ENCODE results near the gene NAPB.

NAPB gene

GRCh38 chr20:23414526-23415188 lies 6.6 kb downstream of the NAPB start:
- Histone ChIP-seq H3K9ac (ENCODE audit: low read depth, low read length) (no peak overlapping the region), H3K4me3 (ENCODE audit: low read length) (no peak overlapping the region), H3K27me3 (ENCODE audit: control insufficient read depth, insufficient read depth, low read length) (no peaks in the 10 kb centered on the region), H3K9me3 (replicated peaks; ENCODE audit: low read length) (no peaks in the 10 kb centered on the region), H3K4me2 (ENCODE audit: low read length) (no peak overlapping the region), H3K4me1 (ENCODE audit: control insufficient read depth, insufficient read depth, low read length) (peaks cover 14% of the 10 kb centered on the region), H3K36me3 (ENCODE audit: insufficient read depth, low read length) (no peaks in the 10 kb centered on the region)

DNA sequence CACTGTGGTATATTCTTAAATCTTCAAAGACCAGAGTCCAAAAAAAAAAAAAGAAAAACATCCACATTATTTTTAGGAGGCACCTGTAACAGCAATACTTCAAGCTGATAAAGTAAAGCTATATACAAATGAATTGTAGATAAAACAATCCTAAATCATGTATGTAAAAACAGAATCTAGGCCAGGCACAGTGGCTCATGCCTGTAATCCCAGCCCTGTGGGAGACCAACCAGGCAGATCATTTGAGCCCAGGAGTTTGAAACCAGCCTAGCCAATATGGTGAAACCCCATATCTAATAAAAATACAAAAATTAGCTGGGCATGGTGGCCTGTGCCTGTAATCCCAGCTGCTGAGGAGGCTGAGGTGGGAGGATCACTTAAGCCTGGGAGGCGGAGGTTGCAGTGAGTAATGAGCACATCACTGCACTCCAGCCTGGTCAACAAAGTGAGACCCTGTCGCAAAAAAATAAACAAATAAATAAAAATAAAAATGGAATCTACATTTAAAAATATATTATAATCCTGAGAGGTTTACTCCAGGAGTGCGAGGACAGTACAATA lies 7.3 kb downstream of the NAPB start:
- H3K36me3 ChIP-seq (ENCODE audit: insufficient read depth, low read length) = no peaks in the 10 kb centered on the region
- no peaks in the 10 kb centered on the region for H3K9me3 ChIP-seq (replicated peaks; ENCODE audit: low read length)
- H3K4me3 ChIP-seq (ENCODE audit: low read length) = no peak overlapping the region
- peaks cover 7% of the 10 kb centered on the region for H3K4me1 ChIP-seq (ENCODE audit: control insufficient read depth, insufficient read depth, low read length)
- H3K27me3 ChIP-seq (ENCODE audit: control insufficient read depth, insufficient read depth, low read length) = no peaks in the 10 kb centered on the region
- H3K4me2 ChIP-seq (ENCODE audit: low read length) = no peak overlapping the region
- H3K9ac ChIP-seq (ENCODE audit: low read depth, low read length) = no peak overlapping the region

- H3K4me1 ChIP-seq (ENCODE audit: control insufficient read depth, insufficient read depth, low read length) = peaks cover 7% of the 10 kb centered on the region
- no peaks in the 10 kb centered on the region for H3K9me3 ChIP-seq (replicated peaks; ENCODE audit: low read length)
- no peaks in the 10 kb centered on the region for H3K36me3 ChIP-seq (ENCODE audit: insufficient read depth, low read length)
- H3K4me2 ChIP-seq (ENCODE audit: low read length) = no peak overlapping the region
- no peaks in the 10 kb centered on the region for H3K27me3 ChIP-seq (ENCODE audit: control insufficient read depth, insufficient read depth, low read length)
- H3K4me3 ChIP-seq (ENCODE audit: low read length) = no peak overlapping the region
- no peak overlapping the region for H3K9ac ChIP-seq (ENCODE audit: low read depth, low read length)
These were observed 9.3 kb downstream of the NAPB start for GRCh38 chr20:23412026-23412425.

- no peak overlapping the region for H3K4me2 ChIP-seq (ENCODE audit: low read length)
- no peaks in the 10 kb centered on the region for H3K9me3 ChIP-seq (replicated peaks; ENCODE audit: low read length)
- no peak overlapping the region for H3K4me3 ChIP-seq (ENCODE audit: low read length)
- no peak overlapping the region for H3K9ac ChIP-seq (ENCODE audit: low read depth, low read length)
- H3K36me3 ChIP-seq (ENCODE audit: insufficient read depth, low read length) = no peaks in the 10 kb centered on the region
- no peaks in the 10 kb centered on the region for H3K27me3 ChIP-seq (ENCODE audit: control insufficient read depth, insufficient read depth, low read length)
- H3K4me1 ChIP-seq (ENCODE audit: control insufficient read depth, insufficient read depth, low read length) = peaks cover 7% of the 10 kb centered on the region
These were observed 10.2 kb downstream of the NAPB start for GRCh38 chr20:23410916-23411695.

DNA sequence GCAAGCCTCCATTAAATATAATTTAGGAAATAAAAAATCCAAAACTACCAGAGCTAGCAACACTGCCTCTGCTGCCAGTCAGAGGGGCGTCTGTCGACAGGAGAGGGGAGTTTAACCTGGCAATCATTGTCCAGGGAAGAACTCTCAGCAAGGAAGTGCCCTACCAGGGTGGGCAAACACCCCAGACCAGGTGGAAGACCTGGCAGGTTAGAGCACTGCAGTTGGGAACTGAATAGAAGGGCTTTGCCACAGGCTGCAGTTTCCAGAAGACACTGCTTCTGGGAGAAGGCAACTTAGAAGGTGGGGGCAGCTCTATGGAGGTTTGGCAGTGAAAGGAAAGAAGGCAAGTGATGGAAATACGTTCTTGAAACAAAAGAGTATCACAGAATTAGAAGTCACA lies 11.5 kb downstream of the NAPB start:
- Histone ChIP-seq H3K9ac (ENCODE audit: low read depth, low read length) (no peak overlapping the region), H3K4me3 (ENCODE audit: low read length) (no peak overlapping the region), H3K27me3 (ENCODE audit: control insufficient read depth, insufficient read depth, low read length) (no peaks in the 10 kb centered on the region), H3K4me2 (ENCODE audit: low read length) (no peak overlapping the region), H3K4me1 (ENCODE audit: control insufficient read depth, insufficient read depth, low read length) (peaks cover 7% of the 10 kb centered on the region), H3K9me3 (replicated peaks; ENCODE audit: low read length) (no peaks in the 10 kb centered on the region), H3K36me3 (ENCODE audit: insufficient read depth, low read length) (no peaks in the 10 kb centered on the region)

DNA sequence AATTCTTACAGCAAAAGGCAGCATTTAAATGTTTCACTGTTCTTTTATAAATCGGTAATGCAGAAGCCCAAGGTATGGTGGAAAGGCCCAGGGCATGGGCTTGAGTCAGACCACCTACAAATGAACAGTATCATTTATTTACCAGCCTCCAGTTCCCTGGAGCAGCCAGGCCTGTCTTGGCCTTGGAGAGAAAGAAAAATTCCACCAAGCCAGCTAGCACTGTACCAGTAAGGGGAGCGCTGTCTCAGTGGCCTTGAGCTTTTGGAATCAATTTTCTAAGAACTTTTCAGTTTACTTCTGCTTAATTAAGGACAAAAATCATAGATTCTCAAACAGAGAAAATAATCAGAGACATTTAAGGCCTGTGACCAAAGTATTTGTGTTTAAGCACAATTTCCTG lies 12.3 kb downstream of the NAPB start:
- Histone ChIP-seq H3K9ac (ENCODE audit: low read depth, low read length) (no peak overlapping the region), H3K4me3 (ENCODE audit: low read length) (no peak overlapping the region), H3K27me3 (ENCODE audit: control insufficient read depth, insufficient read depth, low read length) (no peaks in the 10 kb centered on the region), H3K4me2 (ENCODE audit: low read length) (no peak overlapping the region), H3K4me1 (ENCODE audit: control insufficient read depth, insufficient read depth, low read length) (peaks cover 7% of the 10 kb centered on the region), H3K36me3 (ENCODE audit: insufficient read depth, low read length) (no peaks in the 10 kb centered on the region), H3K9me3 (replicated peaks; ENCODE audit: low read length) (no peaks in the 10 kb centered on the region)

DNA sequence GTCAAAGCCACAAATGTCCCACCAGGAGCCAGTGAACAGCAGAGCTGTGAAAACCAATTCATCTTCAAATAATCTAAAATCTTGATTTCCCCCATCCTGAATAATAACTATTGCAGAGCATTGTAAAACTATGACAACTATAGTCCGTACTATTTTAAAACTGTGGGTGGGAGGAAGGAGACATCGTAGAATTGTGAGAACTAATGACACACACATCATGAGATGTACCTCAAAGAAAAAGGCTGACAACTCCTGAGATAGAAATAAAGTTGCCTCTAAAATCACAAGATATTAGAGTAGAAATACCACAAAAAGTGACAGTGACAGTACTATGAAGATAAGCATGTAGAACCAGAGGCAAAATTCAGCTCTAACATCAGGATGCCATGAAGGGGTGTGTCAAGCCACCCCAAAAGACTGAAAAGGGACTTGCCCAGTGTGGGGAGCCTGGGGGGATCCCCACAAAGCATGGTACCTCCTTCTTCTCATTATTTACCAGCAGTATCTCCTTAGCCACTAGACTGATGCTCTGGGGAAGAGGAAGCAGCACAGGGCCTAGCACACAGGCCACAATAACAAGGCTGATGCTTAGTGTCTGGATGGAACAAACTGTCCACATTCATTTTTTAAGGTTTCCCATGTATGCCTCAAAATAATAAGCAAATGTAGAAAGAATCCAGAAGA lies 13.4 kb downstream of the NAPB start:
- Histone ChIP-seq H3K27me3 (ENCODE audit: control insufficient read depth, insufficient read depth, low read length) (no peaks in the 10 kb centered on the region), H3K9me3 (replicated peaks; ENCODE audit: low read length) (no peaks in the 10 kb centered on the region), H3K4me1 (ENCODE audit: control insufficient read depth, insufficient read depth, low read length) (peaks cover 7% of the 10 kb centered on the region), H3K9ac (ENCODE audit: low read depth, low read length) (no peak overlapping the region), H3K4me3 (ENCODE audit: low read length) (no peak overlapping the region), H3K36me3 (ENCODE audit: insufficient read depth, low read length) (no peaks in the 10 kb centered on the region), H3K4me2 (ENCODE audit: low read length) (no peak overlapping the region)

GRCh38 chr20:23406880-23407279 lies 14.4 kb downstream of the NAPB start:
- H3K4me3 ChIP-seq (ENCODE audit: low read length) = no peak overlapping the region

GRCh38 chr20:23404196-23404595 lies 17.1 kb downstream of the NAPB start:
- no peaks in the 10 kb centered on the region for H3K9me3 ChIP-seq (replicated peaks; ENCODE audit: low read length)
- H3K4me1 ChIP-seq (ENCODE audit: control insufficient read depth, insufficient read depth, low read length) = no peaks in the 10 kb centered on the region
- peaks cover 9% of the 10 kb centered on the region for H3K36me3 ChIP-seq (ENCODE audit: insufficient read depth, low read length)
- H3K9ac ChIP-seq (ENCODE audit: low read depth, low read length) = no peak overlapping the region
- H3K27me3 ChIP-seq (ENCODE audit: control insufficient read depth, insufficient read depth, low read length) = no peaks in the 10 kb centered on the region
- H3K4me3 ChIP-seq (ENCODE audit: low read length) = no peak overlapping the region
- no peak overlapping the region for H3K4me2 ChIP-seq (ENCODE audit: low read length)

More at GRCh38 chr20:23406880-23407279, 14.4 kb downstream of the NAPB start:
- no peaks in the 10 kb centered on the region for H3K36me3 ChIP-seq (ENCODE audit: insufficient read depth, low read length)
- H3K9ac ChIP-seq (ENCODE audit: low read depth, low read length) = no peak overlapping the region
- H3K4me2 ChIP-seq (ENCODE audit: low read length) = no peak overlapping the region
- peaks cover 2% of the 10 kb centered on the region for H3K4me1 ChIP-seq (ENCODE audit: control insufficient read depth, insufficient read depth, low read length)
- no peaks in the 10 kb centered on the region for H3K27me3 ChIP-seq (ENCODE audit: control insufficient read depth, insufficient read depth, low read length)
- no peaks in the 10 kb centered on the region for H3K9me3 ChIP-seq (replicated peaks; ENCODE audit: low read length)

GRCh38 chr20:23403751-23404150 lies 17.5 kb downstream of the NAPB start:
- no peaks in the 10 kb centered on the region for H3K4me1 ChIP-seq (ENCODE audit: control insufficient read depth, insufficient read depth, low read length)
- H3K9me3 ChIP-seq (replicated peaks; ENCODE audit: low read length) = no peaks in the 10 kb centered on the region
- no peak overlapping the region for H3K4me2 ChIP-seq (ENCODE audit: low read length)
- no peaks in the 10 kb centered on the region for H3K27me3 ChIP-seq (ENCODE audit: control insufficient read depth, insufficient read depth, low read length)
- H3K9ac ChIP-seq (ENCODE audit: low read depth, low read length) = no peak overlapping the region
- H3K36me3 ChIP-seq (ENCODE audit: insufficient read depth, low read length) = peaks cover 9% of the 10 kb centered on the region
- no peak overlapping the region for H3K4me3 ChIP-seq (ENCODE audit: low read length)

DNA sequence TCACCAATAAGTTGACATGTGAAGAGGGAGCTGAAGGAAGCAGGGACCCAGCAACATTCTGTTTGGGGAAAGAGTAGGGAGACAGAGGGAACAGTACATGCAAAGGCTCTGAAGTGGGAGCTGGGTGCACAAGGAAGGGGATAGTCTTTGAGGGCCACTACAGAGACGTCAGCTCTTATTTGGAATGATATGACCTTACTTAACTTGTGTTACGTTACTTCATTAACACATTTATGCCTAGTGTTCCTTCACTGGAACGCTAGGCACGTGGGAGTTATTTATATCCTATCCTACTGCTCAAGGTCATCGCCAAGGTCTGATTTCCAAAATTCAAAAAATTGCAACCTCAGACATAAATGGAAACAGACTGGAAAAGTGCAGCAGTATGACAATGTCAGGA lies 20.2 kb downstream of the NAPB start:
- H3K36me3 ChIP-seq (ENCODE audit: insufficient read depth, low read length) = peaks cover 11% of the 10 kb centered on the region
- H3K4me2 ChIP-seq (ENCODE audit: low read length) = no peak overlapping the region
- H3K4me3 ChIP-seq (ENCODE audit: low read length) = no peak overlapping the region
- no peak overlapping the region for H3K9ac ChIP-seq (ENCODE audit: low read depth, low read length)
- H3K9me3 ChIP-seq (replicated peaks; ENCODE audit: low read length) = no peaks in the 10 kb centered on the region
- H3K4me1 ChIP-seq (ENCODE audit: control insufficient read depth, insufficient read depth, low read length) = peaks cover 8% of the 10 kb centered on the region
- H3K27me3 ChIP-seq (ENCODE audit: control insufficient read depth, insufficient read depth, low read length) = no peaks in the 10 kb centered on the region
